K562 (cell line): Measurements from ENCODE around the gene ZCCHC24. TPM values are rescaled to one million over a fixed set of nuclear protein-coding genes. Genes with fewer than 3 reads are reported as not detected.
A peak's percentile ranks its signal among the peaks of the same experiment; 100 is the strongest.

ENCODE experiments used
- ATAC-seq: fragments of 200-7000 bp; cut with Tn5 transposase; 3 replicates; pipeline ENCODE4 v1.9.1; 2020; ENCODE audit warnings: moderate library complexity
- BruUV-seq: library from RNA; stranded (reverse); fragments of 400-500 nt; replicated peaks from 2 replicates; lab custom pipeline; 2021; lab: Mats Ljungman, UMichigan
- CTCF ChIA-PET: fragments of 300-600 bp; formaldehyde crosslinking; extraction: SDS; loops from one replicate; lab custom pipeline; 2021; ENCODE audit warnings: low intra/inter-chr PET ratio; lab: Yijun Ruan, JAX
- POLR2A ChIA-PET: fragments of 300-600, 350-650 bp; sonication (Branson Sonifier 250); formaldehyde crosslinking; extraction: SDS; loops from one replicate; lab custom pipeline; 2021; ENCODE audit warnings: antibody characterized with exemption, inconsistent platforms; lab: Yijun Ruan, JAX
- DNase-seq, 4 experiments: peaks; one replicate each; pipeline versions ENCODE4 v3.0.0 to v3.0.0-alpha.2; 2011 to 2018; ENCODE audit warnings: low spot score in 3 of 4, mixed read lengths in 3 of 4; ENCODE audit errors: extremely low read depth in 1 of 4
- FAIRE-seq: peaks from 2 replicates; lab custom pipeline; 2011; peaks lifted over from hg19 to GRCh38; lab: Jason Lieb, UNC
- H2AFZ ChIP-seq: 2 replicates; pipeline ENCODE4 v1.6.0; 2011; ENCODE audit warnings: low read depth, low read length, control low read depth, inconsistent platforms
- H3K27ac ChIP-seq: fragments of 200-600 bp; 3 replicates; pipeline ENCODE4 v1.8.0; 2011; ENCODE audit warnings: low read depth, mild to moderate bottlenecking, control low read depth, inconsistent platforms, low read length, moderate library complexity, mixed read lengths; ENCODE audit errors: extremely low read depth
- H3K27me3 ChIP-seq, 2 experiments: fragments of 300-600 bp in 1 of 2; 2 replicates in 1 of 2; 3 replicates in 1 of 2; pipeline versions ENCODE4 v1.6.0 to v1.8.0; 2011; ENCODE audit warnings: inconsistent platforms in 2 of 2, low read length in 2 of 2, mild to moderate bottlenecking in 1 of 2, mixed read lengths in 1 of 2, moderate library complexity in 1 of 2; ENCODE audit not compliant: control insufficient read depth in 2 of 2, insufficient read depth in 2 of 2
- H3K36me3 ChIP-seq: fragments of 300-600 bp; 3 replicates; pipeline ENCODE4 v1.8.0; 2011; ENCODE audit warnings: mild to moderate bottlenecking, low read length, inconsistent platforms; ENCODE audit not compliant: control insufficient read depth, insufficient read depth
- H3K4me1 ChIP-seq, 2 experiments: fragments of 200-600 bp in 1 of 2; replicated peaks in 1 of 2; 2 replicates in 1 of 2; 3 replicates in 1 of 2; pipeline versions ENCODE4 v1.5.1 to v1.8.0; 2011; ENCODE audit warnings: inconsistent platforms in 2 of 2, low read length in 2 of 2, mild to moderate bottlenecking in 1 of 2, mixed read lengths in 1 of 2, moderate library complexity in 1 of 2; ENCODE audit not compliant: control insufficient read depth in 2 of 2, insufficient read depth in 2 of 2
- H3K4me2 ChIP-seq: 2 replicates; pipeline ENCODE4 v1.6.1; 2011; ENCODE audit warnings: low read length, control low read depth, inconsistent platforms, mixed read lengths; ENCODE audit not compliant: insufficient read depth
- H3K4me3 ChIP-seq: fragments of 200-600 bp; sonication (generic), shearing (Covaris generic); 2 replicates; pipeline ENCODE4 v1.5.1; 2016; ENCODE audit warnings: control low read depth, inconsistent platforms
- H3K79me2 ChIP-seq: fragments of 200-600 bp; 3 replicates; pipeline ENCODE4 v1.8.0; 2011; ENCODE audit warnings: low read length, inconsistent platforms; ENCODE audit not compliant: control insufficient read depth, insufficient read depth
- H3K9ac ChIP-seq, 2 experiments: 2 replicates each; pipeline versions ENCODE4 v1.6.0 to v1.6.1; 2011; ENCODE audit warnings: low read depth in 2 of 2, low read length in 2 of 2, control low read depth in 1 of 2, inconsistent platforms in 1 of 2, mild to moderate bottlenecking in 1 of 2, mixed read lengths in 1 of 2; ENCODE audit not compliant: insufficient read depth in 1 of 2
- H3K9me1 ChIP-seq: one replicate; pipeline ENCODE4 v1.6.0; 2011; ENCODE audit warnings: inconsistent platforms, mild to moderate bottlenecking, low read length, moderate library complexity; ENCODE audit not compliant: control insufficient read depth, insufficient read depth
- H3K9me3 ChIP-seq: replicated peaks from 2 replicates; pipeline ENCODE4 v1.5.1; 2011; ENCODE audit warnings: low read depth, low read length, inconsistent platforms; ENCODE audit not compliant: control insufficient read depth, insufficient read depth
- H4K20me1 ChIP-seq: replicated peaks from 2 replicates; pipeline ENCODE4 v1.6.1; 2011; ENCODE audit warnings: low read length, inconsistent platforms, mixed read lengths; ENCODE audit not compliant: control insufficient read depth, insufficient read depth
- BCOR ChIP-seq: fragments of 450-650 bp; IDR thresholded peaks from 2 replicates; pipeline ENCODE4 v1.6.1; 2016
- CBFA2T3 ChIP-seq: fragments of 450-650 bp; IDR thresholded peaks from 2 replicates; pipeline ENCODE4 v1.6.1; 2017
- FOXA1 ChIP-seq: fragments of 450-650 bp; IDR thresholded peaks from 2 replicates; pipeline ENCODE4 v1.6.1; 2016; ENCODE audit warnings: mild to moderate bottlenecking, borderline replicate concordance
- FOXA3 ChIP-seq, 2 experiments: fragments of 450-650 bp in 1 of 2; sonication (generic) in 1 of 2; formaldehyde crosslinking; IDR thresholded peaks in 1 of 2; conservative IDR thresholded peaks in 1 of 2; 2 replicates each; pipeline versions ENCODE4 v1.4.0 to v1.8.0; 2020 to 2022; ENCODE audit warnings: mild to moderate bottlenecking in 2 of 2, missing genetic modification reagents in 1 of 2
- LEF1 ChIP-seq: fragments of 450-650 bp; IDR thresholded peaks from 2 replicates; pipeline ENCODE4 v1.6.1; 2016; ENCODE audit warnings: mild to moderate bottlenecking
- TAF7 ChIP-seq: fragments of 450-650 bp; IDR thresholded peaks from 2 replicates; pipeline ENCODE4 v1.6.1; 2016; ENCODE audit warnings: missing genetic modification characterization, missing compliant biosample characterization
- ZBTB1 ChIP-seq: sonication (generic); formaldehyde crosslinking; IDR thresholded peaks from 2 replicates; pipeline ENCODE4 v1.8.1; 2023; ENCODE audit warnings: missing genetic modification reagents, low read depth, mild to moderate bottlenecking, borderline replicate concordance
- WGBS: fragments of 100-300 bp; shearing (Covaris generic); methylation state at CpG from one replicate; pipeline ENCODE4 v1.1.6; 2016; ENCODE audit warnings: low coverage, mixed read lengths; ENCODE audit not compliant: insufficient coverage; ENCODE audit errors: missing lambda C conversion rate; 5-methylcytosine and 5-hydroxymethylcytosine counted together
- in situ Hi-C: fragments of 300-500 bp; cut with MboI; formaldehyde crosslinking; loops from 4 replicates; pipeline ENCODE4 v1.15.0; 2018; ENCODE audit warnings: inconsistent platforms, mixed read lengths
- intact Hi-C: fragments of 100-400 bp; cut with micrococcal nuclease; formaldehyde crosslinking; loops from 2 replicates; pipeline ENCODE4 v1.14.2; 2022
- polyA plus RNA-seq, 8 experiments: library from polyadenylated mRNA; depleted of rRNA in 4 of 8; stranded (reverse) in 5 of 8; unstranded in 3 of 8; fragments of >200 nt; fragmentation: Nextera tagmentation in 2 of 8; fragmentation: Illumina TruSeq in 1 of 8; extraction: Ambion mirVana in 2 of 8; extraction: Trizol in 1 of 8; gene quantifications; 2 replicates each; pipeline versions ENCODE4 v1.2.1 to v1.2.3, GENCODE V29; 2011 to 2014; ENCODE audit warnings: inconsistent platforms in 1 of 8, missing spikeins in 1 of 8
- total RNA-seq, 7 experiments: library from RNA; depleted of rRNA in 6 of 7; stranded (reverse); fragments of >200 nt in 6 of 7; fragmentation: Illumina TruSeq in 2 of 7; extraction: Trizol in 2 of 7; gene quantifications; 2 replicates each; pipeline versions ENCODE4 v1.2.1 to v1.2.3, GENCODE V29; 2011 to 2021; ENCODE audit warnings: low replicate concordance in 1 of 7
- TF ChIP-seq, protein P1 (sequence below): sonication (generic); formaldehyde crosslinking; IDR thresholded peaks from 2 replicates; pipeline ENCODE4 v1.8.1; 2023; ENCODE audit warnings: mild to moderate bottlenecking, missing genetic modification reagents
- TF ChIP-seq, protein P2 (sequence below): IDR thresholded peaks from 2 replicates; pipeline ENCODE4 v1.6.1; 2012; ENCODE audit warnings: low read depth, low read length, improper control_type of control experiment, borderline replicate concordance

Gene ZCCHC24
- total and polyA plus RNA-seq, 9 of the 15 experiments (the other 6 are each of a cell fraction or from before 2014, with no cell fraction given): 0.84 to 11.0 (median 4.6) TPM

DNA sequence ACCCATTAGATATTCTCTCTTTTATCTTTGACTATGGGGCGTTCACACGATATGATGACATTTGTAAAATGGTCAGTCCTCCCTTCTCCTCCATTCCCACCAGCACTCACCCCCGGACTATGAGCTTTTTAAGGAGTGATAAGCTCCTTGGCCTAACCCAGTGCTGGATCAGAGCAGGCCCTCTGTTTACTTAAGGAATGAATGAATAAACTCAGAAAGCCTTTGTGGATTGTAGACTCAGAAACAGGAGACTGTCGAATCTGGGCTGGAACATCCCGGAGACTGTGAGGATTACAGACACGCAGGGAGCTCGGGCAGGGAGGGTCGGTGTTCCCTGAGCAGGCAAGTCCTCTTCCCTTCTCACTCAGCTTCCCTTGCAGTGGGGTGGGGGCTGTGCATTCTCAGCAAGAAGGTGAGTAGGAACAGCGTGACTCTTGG, 6.8 kb upstream of the ZCCHC24 start:
- ATAC-seq (peak; percentile 44), DNase-seq (peak in 2 of 4 experiments; percentile 49 to 53), FAIRE-seq (peak; percentile 73)
- no peak overlapping the region for H3K27ac ChIP-seq
- no peaks in the 10 kb centered on the region for H3K79me2 ChIP-seq
- intact Hi-C loops (no loop called here), in situ Hi-C loops (no loop called here)
- CTCF ChIA-PET: no interaction called here
- no peaks in the 10 kb centered on the region for H4K20me1 ChIP-seq
- POLR2A ChIA-PET: interaction anchor here (0.6 to 1.4 kb wide), 6 partner anchors 9 to 63 kb away, joined by 3 to 7 read pairs (median 4); no protein-coding TSS in a partner anchor
- no peaks in the 10 kb centered on the region for H3K9me1 ChIP-seq
- no peaks in the 10 kb centered on the region for H3K9me3 ChIP-seq
- no TSS peak for BruUV-seq
- 25% methylated on average over 9 of the region's 9 CpGs for WGBS
- TF ChIP-seq LEF1: 0 out of 2 replicates have a peak, but pooled peaks have one; percentile 18
- no peak for TF ChIP-seq BCOR
- TF ChIP-seq, protein P1, sequence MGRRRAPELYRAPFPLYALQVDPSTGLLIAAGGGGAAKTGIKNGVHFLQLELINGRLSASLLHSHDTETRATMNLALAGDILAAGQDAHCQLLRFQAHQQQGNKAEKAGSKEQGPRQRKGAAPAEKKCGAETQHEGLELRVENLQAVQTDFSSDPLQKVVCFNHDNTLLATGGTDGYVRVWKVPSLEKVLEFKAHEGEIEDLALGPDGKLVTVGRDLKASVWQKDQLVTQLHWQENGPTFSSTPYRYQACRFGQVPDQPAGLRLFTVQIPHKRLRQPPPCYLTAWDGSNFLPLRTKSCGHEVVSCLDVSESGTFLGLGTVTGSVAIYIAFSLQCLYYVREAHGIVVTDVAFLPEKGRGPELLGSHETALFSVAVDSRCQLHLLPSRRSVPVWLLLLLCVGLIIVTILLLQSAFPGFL (CRISPR knock-in tag): no peak
- TF ChIP-seq FOXA1: no peak
- peak; percentile 63 to 76; a peak in 2 of 4 replicates for TF ChIP-seq FOXA3 (CRISPR knock-in tag; conservative IDR thresholded peaks at IDR 0.05 in 1 of 2, IDR thresholded peaks at IDR 0.05 in 1 of 2)
- TF ChIP-seq CBFA2T3: no peak
- TF ChIP-seq, protein P2, sequence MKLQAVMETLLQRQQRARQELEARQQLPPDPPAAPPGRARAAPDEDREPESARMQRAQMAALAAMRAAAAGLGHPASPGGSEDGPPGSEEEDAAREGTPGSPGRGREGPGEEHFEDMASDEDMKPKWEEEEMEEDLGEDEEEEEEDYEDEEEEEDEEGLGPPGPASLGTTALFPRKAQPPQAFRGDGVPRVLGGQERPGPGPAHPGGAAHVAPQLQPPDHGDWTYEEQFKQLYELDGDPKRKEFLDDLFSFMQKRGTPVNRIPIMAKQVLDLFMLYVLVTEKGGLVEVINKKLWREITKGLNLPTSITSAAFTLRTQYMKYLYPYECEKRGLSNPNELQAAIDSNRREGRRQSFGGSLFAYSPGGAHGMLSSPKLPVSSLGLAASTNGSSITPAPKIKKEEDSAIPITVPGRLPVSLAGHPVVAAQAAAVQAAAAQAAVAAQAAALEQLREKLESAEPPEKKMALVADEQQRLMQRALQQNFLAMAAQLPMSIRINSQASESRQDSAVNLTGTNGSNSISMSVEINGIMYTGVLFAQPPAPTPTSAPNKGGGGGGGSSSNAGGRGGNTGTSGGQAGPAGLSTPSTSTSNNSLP: peak; percentile 53; the same call in 1 of the 2 replicates
- TF ChIP-seq ZBTB1: no peak
- TF ChIP-seq TAF7 (tag): no peak
- H2AFZ ChIP-seq: peak overlapping the region; percentile 63
- H3K36me3 ChIP-seq: no peaks in the 10 kb centered on the region
- H3K4me3 ChIP-seq: no peak overlapping the region
- peak overlapping the region; percentile 12 for H3K4me2 ChIP-seq
- H3K9ac ChIP-seq: peak overlapping the region in 1 of 2 experiments; percentile 57; a peak in 1 of 4 replicates
- H3K4me1 ChIP-seq: peaks cover 11 to 30% of the 10 kb centered on the region in 2 experiments; a peak in 3 of 5 replicates
- H3K27me3 ChIP-seq: peaks cover 0 to 8% of the 10 kb centered on the region in 2 experiments; a peak in 2 of 5 replicates
